CD4-positive, alpha-beta memory T cell (primary cell): ENCODE measurements around the gene CDH5. TPM values are rescaled to one million over a fixed set of nuclear protein-coding genes. Genes with fewer than 3 reads are reported as not detected.

Experiments
- CTCF ChIA-PET: fragments of 350-600 bp; sonication (Branson Sonifier 250); formaldehyde crosslinking; loops from one replicate; lab custom pipeline; 2021; ENCODE audit warnings: inconsistent platforms; ENCODE audit not compliant: partially characterized antibody; lab: Charles Lee
- POLR2A ChIA-PET: fragments of 350-600 bp; sonication (Branson Sonifier 250); formaldehyde crosslinking; loops from one replicate; lab custom pipeline; 2021; ENCODE audit not compliant: partially characterized antibody; lab: Charles Lee
- DNase-seq, 5 donors: peaks; one replicate each; pipeline versions ENCODE4 v3.0.0 to v3.0.0-alpha.2; 2020 to 2022; ENCODE audit warnings: mixed read lengths in 1 of 5
- H3K27ac ChIP-seq: one replicate; pipeline ENCODE4 v1.7.0; 2013; ENCODE audit warnings: low read depth, low read length
- H3K27me3 ChIP-seq: 2 replicates; pipeline ENCODE4 v1.7.0; 2013; ENCODE audit warnings: mild to moderate bottlenecking, low read length, moderate library complexity; ENCODE audit not compliant: insufficient read depth
- H3K36me3 ChIP-seq: 2 replicates; pipeline ENCODE4 v1.7.0; 2013; ENCODE audit warnings: mild to moderate bottlenecking, low read length, moderate library complexity; ENCODE audit not compliant: insufficient read depth
- H3K4me1 ChIP-seq: 2 replicates; pipeline ENCODE4 v1.7.0; 2013; ENCODE audit warnings: mild to moderate bottlenecking, low read length, moderate library complexity; ENCODE audit not compliant: insufficient read depth
- H3K4me3 ChIP-seq, 2 donors: one replicate each; pipeline ENCODE4 v1.7.0; 2013; ENCODE audit warnings: low read length in 2 of 2, mild to moderate bottlenecking in 1 of 2
- H3K9me3 ChIP-seq, 2 donors: one replicate each; pipeline ENCODE4 v1.7.0; 2013; ENCODE audit warnings: low read length in 2 of 2, control low read depth in 1 of 2; ENCODE audit not compliant: control insufficient read depth in 1 of 2
- H3K27ac Mint-ChIP-seq, 7 donors: one replicate each; pipeline ENCODE4 v1.8.0; 2020 to 2021; ENCODE audit warnings: mixed read lengths in 7 of 7, mild to moderate bottlenecking in 6 of 7, inconsistent platforms in 3 of 7, moderate library complexity in 3 of 7
- H3K27me3 Mint-ChIP-seq, 2 donors: one replicate each; pipeline ENCODE4 v1.8.0; 2020 to 2021; ENCODE audit warnings: mixed read lengths in 2 of 2
- H3K36me3 Mint-ChIP-seq, 2 donors: one replicate each; pipeline ENCODE4 v1.8.0; 2020 to 2021; ENCODE audit warnings: mixed read lengths in 2 of 2, inconsistent platforms in 1 of 2, mild to moderate bottlenecking in 1 of 2
- H3K4me1 Mint-ChIP-seq, 4 donors: one replicate each; pipeline ENCODE4 v1.8.0; 2020 to 2021; ENCODE audit warnings: mixed read lengths in 4 of 4, mild to moderate bottlenecking in 1 of 4
- H3K4me3 Mint-ChIP-seq, 8 donors: one replicate each; pipeline ENCODE4 v1.8.0; 2020 to 2021; ENCODE audit warnings: mixed read lengths in 8 of 8, mild to moderate bottlenecking in 7 of 8, moderate library complexity in 6 of 8, inconsistent platforms in 3 of 8
- H3K9me3 Mint-ChIP-seq, 8 donors: one replicate each; pipeline ENCODE4 v1.8.0; 2020 to 2021; ENCODE audit warnings: mixed read lengths in 8 of 8, mild to moderate bottlenecking in 5 of 8, inconsistent platforms in 3 of 8, moderate library complexity in 1 of 8
- intact Hi-C: fragments of 100-400 bp; cut with micrococcal nuclease; formaldehyde crosslinking; loops from one replicate; pipeline ENCODE4 v1.15.1; 2023
- polyA plus RNA-seq, 2 donors: library from polyadenylated mRNA; unstranded; fragments of 300-500 nt; fragmentation: Illumina TruSeq; gene quantifications; one replicate each; pipeline ENCODE4 v1.2.3, GENCODE V29; 2021
- total RNA-seq, 2 experiments: library from RNA; stranded (reverse); gene quantifications; one replicate each; pipeline ENCODE4 v1.2.3, GENCODE V29; 2021

The CDH5 gene
- total and polyA plus RNA-seq, 4 experiments from 2014 or later = not detected

GRCh38 chr16:66391726-66392670 lies 25.5 kb downstream of the CDH5 start:
- H3K27me3 ChIP-seq = no peaks in the 10 kb centered on the region
- Mint-ChIP-seq H3K27ac (no peak overlapping the region), H3K27me3 (peaks cover 0 to 6% of the 10 kb centered on the region in 2 donors), H3K36me3 (no peaks in the 10 kb centered on the region), H3K4me1 (no peaks in the 10 kb centered on the region), H3K4me3 (no peak overlapping the region), H3K9me3 (no peaks in the 10 kb centered on the region)
- intact Hi-C loops = no loop called here
- H3K4me1 ChIP-seq = no peaks in the 10 kb centered on the region
- no peaks in the 10 kb centered on the region for H3K36me3 ChIP-seq
- no peaks in the 10 kb centered on the region for H3K9me3 ChIP-seq
- CTCF ChIA-PET = no interaction called here
- POLR2A ChIA-PET = no interaction called here
- DNase-seq = no peak
- H3K27ac ChIP-seq = no peak overlapping the region
- no peak overlapping the region for H3K4me3 ChIP-seq

- Mint-ChIP-seq H3K36me3 (no peaks in the 10 kb centered on the region), H3K4me3 (no peak overlapping the region), H3K4me1 (no peaks in the 10 kb centered on the region), H3K27me3 (peaks cover 0 to 4% of the 10 kb centered on the region in 2 donors), H3K27ac (no peak overlapping the region), H3K9me3 (no peaks in the 10 kb centered on the region)
- H3K9me3 ChIP-seq = no peaks in the 10 kb centered on the region
- no peaks in the 10 kb centered on the region for H3K4me1 ChIP-seq
- H3K27ac ChIP-seq = no peak overlapping the region
- H3K36me3 ChIP-seq = no peaks in the 10 kb centered on the region
- no peaks in the 10 kb centered on the region for H3K27me3 ChIP-seq
- ChIA-PET POLR2A (no interaction called here), CTCF (no interaction called here)
- DNase-seq = no peak
- intact Hi-C loops = no loop called here
- no peak overlapping the region for H3K4me3 ChIP-seq
These were observed 29.5 kb downstream of the CDH5 start for GRCh38 chr16:66395806-66396555.

- intact Hi-C loops = no loop called here
- H3K9me3 Mint-ChIP-seq = no peaks in the 10 kb centered on the region
These were observed 31.4 kb downstream of the CDH5 start for GRCh38 chr16:66397736-66398433.

GRCh38 chr16:66399031-66399430 lies 32.5 kb downstream of the CDH5 start:
- POLR2A ChIA-PET = no interaction called here
- DNase-seq = no peak
- Histone ChIP-seq H3K9me3 (no peaks in the 10 kb centered on the region), H3K36me3 (no peaks in the 10 kb centered on the region), H3K27ac (no peak overlapping the region), H3K4me1 (no peaks in the 10 kb centered on the region), H3K27me3 (no peaks in the 10 kb centered on the region), H3K4me3 (no peak overlapping the region)
- no peaks in the 10 kb centered on the region for H3K9me3 Mint-ChIP-seq
- no peak overlapping the region for H3K27ac Mint-ChIP-seq
- H3K36me3 Mint-ChIP-seq = no peaks in the 10 kb centered on the region
- intact Hi-C loops = no loop called here
- H3K27me3 Mint-ChIP-seq = peaks cover 1 to 5% of the 10 kb centered on the region in 2 donors
- CTCF ChIA-PET = interaction anchor here (1.6 kb wide), 1 partner anchor 9 kb away, joined by 3 read pairs; no protein-coding TSS in a partner anchor
- no peaks in the 10 kb centered on the region for H3K4me1 Mint-ChIP-seq
- no peak overlapping the region for H3K4me3 Mint-ChIP-seq

More at GRCh38 chr16:66397736-66398433, 31.4 kb downstream of the CDH5 start:
- Histone ChIP-seq H3K9me3 (no peaks in the 10 kb centered on the region), H3K4me3 (no peak overlapping the region), H3K27ac (no peak overlapping the region), H3K36me3 (no peaks in the 10 kb centered on the region), H3K27me3 (no peaks in the 10 kb centered on the region), H3K4me1 (no peaks in the 10 kb centered on the region)
- Mint-ChIP-seq H3K27me3 (peaks cover 0 to 4% of the 10 kb centered on the region in 2 donors), H3K27ac (no peak overlapping the region), H3K36me3 (no peaks in the 10 kb centered on the region), H3K4me1 (no peaks in the 10 kb centered on the region), H3K4me3 (no peak overlapping the region)
- CTCF ChIA-PET = interaction anchor here (1.6 kb wide), 1 partner anchor 10 kb away, joined by 3 read pairs; no protein-coding TSS in a partner anchor
- POLR2A ChIA-PET = no interaction called here
- no peak for DNase-seq

- DNase-seq = no peak
- no peak overlapping the region for H3K4me3 ChIP-seq
- no peaks in the 10 kb centered on the region for H3K4me1 Mint-ChIP-seq
- H3K36me3 ChIP-seq = no peaks in the 10 kb centered on the region
- CTCF ChIA-PET = no interaction called here
- H3K27me3 ChIP-seq = no peaks in the 10 kb centered on the region
- H3K4me1 ChIP-seq = no peaks in the 10 kb centered on the region
- POLR2A ChIA-PET = no interaction called here
- H3K27ac ChIP-seq = no peak overlapping the region
- no peak overlapping the region for H3K4me3 Mint-ChIP-seq
- no peaks in the 10 kb centered on the region for H3K9me3 ChIP-seq
- intact Hi-C loops = no loop called here
- no peaks in the 10 kb centered on the region for H3K36me3 Mint-ChIP-seq
- no peaks in the 10 kb centered on the region for H3K9me3 Mint-ChIP-seq
- H3K27me3 Mint-ChIP-seq = peaks cover 4 to 7% of the 10 kb centered on the region in 2 donors
- no peak overlapping the region for H3K27ac Mint-ChIP-seq
These were observed 33.4 kb downstream of the CDH5 start for GRCh38 chr16:66399930-66400329.

- intact Hi-C loops = no loop called here
- Mint-ChIP-seq H3K4me3 (no peak overlapping the region), H3K4me1 (no peaks in the 10 kb centered on the region), H3K27ac (no peak overlapping the region), H3K9me3 (no peaks in the 10 kb centered on the region), H3K36me3 (no peaks in the 10 kb centered on the region), H3K27me3 (peaks cover 6 to 10% of the 10 kb centered on the region in 2 donors)
- Histone ChIP-seq H3K9me3 (no peaks in the 10 kb centered on the region), H3K36me3 (no peaks in the 10 kb centered on the region), H3K4me3 (no peak overlapping the region), H3K27me3 (no peaks in the 10 kb centered on the region), H3K4me1 (no peaks in the 10 kb centered on the region), H3K27ac (no peak overlapping the region)
- POLR2A ChIA-PET = no interaction called here
- CTCF ChIA-PET = no interaction called here
- DNase-seq = no peak
These were observed 34.3 kb downstream of the CDH5 start for GRCh38 chr16:66400503-66401380.
